ENCODE results near the gene RFX2.
"Not testable (repeated sequence)": the region's sequence is repeated elsewhere in the genome, so short reads cannot be mapped to it uniquely, and the experiment has no call there.

Gene RFX2

GRCh38 chr19:5977222-5977784, 133.0 kb downstream of the RFX2 start:
- in situ Hi-C loops (cut with MboI; ENCODE audit: low sequenced_read_pairs): no loop called here

GRCh38 chr19:5976768-5977167, 133.5 kb downstream of the RFX2 start:
- in situ Hi-C loops (cut with MboI; ENCODE audit: low sequenced_read_pairs): no loop called here

GRCh38 chr19:5975388-5975728, 134.9 kb downstream of the RFX2 start:
- in situ Hi-C loops (cut with MboI; ENCODE audit: low sequenced_read_pairs): no loop called here

- in situ Hi-C loops (cut with MboI; ENCODE audit: low sequenced_read_pairs): no loop called here
Observed at GRCh38 chr19:5974721-5975387, 135.4 kb downstream of the RFX2 start.

GRCh38 chr19:5973867-5974635, 136.2 kb downstream of the RFX2 start:
- in situ Hi-C loops (cut with MboI; ENCODE audit: low sequenced_read_pairs): no loop called here

- in situ Hi-C loops (cut with MboI; ENCODE audit: low sequenced_read_pairs): no loop called here
Observed at GRCh38 chr19:5973376-5973775, 136.9 kb downstream of the RFX2 start.

GRCh38 chr19:5972355-5972731, 138.0 kb downstream of the RFX2 start:
- in situ Hi-C loops (cut with MboI; ENCODE audit: low sequenced_read_pairs): no loop called here

- in situ Hi-C loops (cut with MboI; ENCODE audit: low sequenced_read_pairs): no loop called here
Observed at GRCh38 chr19:5971714-5972354, 138.5 kb downstream of the RFX2 start.

- in situ Hi-C loops (cut with MboI; ENCODE audit: low sequenced_read_pairs): no loop called here
Observed at GRCh38 chr19:5969476-5969875, 140.8 kb downstream of the RFX2 start.

GRCh38 chr19:5968431-5969373, 141.6 kb downstream of the RFX2 start:
- in situ Hi-C loops (cut with MboI; ENCODE audit: low sequenced_read_pairs): no loop called here

GRCh38 chr19:5967994-5968430, 142.3 kb downstream of the RFX2 start:
- in situ Hi-C loops (cut with MboI; ENCODE audit: low sequenced_read_pairs): no loop called here

- in situ Hi-C loops (cut with MboI; ENCODE audit: low sequenced_read_pairs): no loop called here
Observed at GRCh38 chr19:5967571-5967970, 142.7 kb downstream of the RFX2 start.

- in situ Hi-C loops (cut with MboI; ENCODE audit: low sequenced_read_pairs): no loop called here
Observed at GRCh38 chr19:5966941-5967340, 143.4 kb downstream of the RFX2 start.

GRCh38 chr19:5966215-5966614, 144.1 kb downstream of the RFX2 start:
- in situ Hi-C loops (cut with MboI; ENCODE audit: low sequenced_read_pairs): no loop called here

GRCh38 chr19:5964816-5965565, 145.3 kb downstream of the RFX2 start:
- in situ Hi-C loops (cut with MboI; ENCODE audit: low sequenced_read_pairs): no loop called here

GRCh38 chr19:5963855-5964254, 146.4 kb downstream of the RFX2 start:
- in situ Hi-C loops (cut with MboI; ENCODE audit: low sequenced_read_pairs): no loop called here

- in situ Hi-C loops (cut with MboI; ENCODE audit: low sequenced_read_pairs): not testable (repeated sequence)
Observed at GRCh38 chr19:5963259-5963658, 147.0 kb downstream of the RFX2 start.

- in situ Hi-C loops (cut with MboI; ENCODE audit: low sequenced_read_pairs): no loop called here
Observed at GRCh38 chr19:5961969-5962945, 148.0 kb downstream of the RFX2 start.

- in situ Hi-C loops (cut with MboI; ENCODE audit: low sequenced_read_pairs): not testable (repeated sequence)
Observed at GRCh38 chr19:5961641-5961968, 148.7 kb downstream of the RFX2 start.

All from HL-60/S4 treated with retinoic acid at 250 ng/mL for 4 days and 3 days (cell line).